GM21360 (cell line): ENCODE measurements around the gene DSCAM.
"Not testable (repeated sequence)": the region's sequence is repeated elsewhere in the genome, so short reads cannot be mapped to it uniquely, and the experiment has no call there.

Source experiments
- ATAC-seq: cut with Tn5 transposase; IDR thresholded peaks from one replicate; pipeline ENCODE4 v1.9.1; 2021; ENCODE audit warnings: mild to moderate bottlenecking, moderate library complexity; ENCODE audit not compliant: unreplicated experiment

DSCAM gene

DNA sequence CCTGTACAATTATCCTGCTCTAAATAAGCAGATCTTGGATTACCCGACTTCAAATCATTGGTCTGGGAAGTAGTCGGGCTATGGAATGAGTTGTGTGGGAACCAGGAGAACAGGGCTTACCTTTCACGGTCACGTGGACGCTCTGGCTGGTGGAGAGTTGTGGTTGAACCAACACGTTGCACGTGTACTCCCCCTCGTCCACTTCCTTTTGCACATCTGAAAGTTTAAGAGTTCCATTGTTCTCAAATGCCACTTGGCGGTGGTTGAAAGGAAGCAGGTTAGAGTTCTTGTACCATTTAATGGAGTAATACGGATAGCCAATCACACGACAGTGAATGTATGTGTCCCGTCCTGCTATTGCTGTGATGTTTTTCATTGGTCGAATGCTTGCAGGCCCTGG is 509.0 kb downstream of the DSCAM start:
- no peak for ATAC-seq

GRCh38 chr21:40335704-40336103 is 511.3 kb downstream of the DSCAM start:
- no peak for ATAC-seq

DNA sequence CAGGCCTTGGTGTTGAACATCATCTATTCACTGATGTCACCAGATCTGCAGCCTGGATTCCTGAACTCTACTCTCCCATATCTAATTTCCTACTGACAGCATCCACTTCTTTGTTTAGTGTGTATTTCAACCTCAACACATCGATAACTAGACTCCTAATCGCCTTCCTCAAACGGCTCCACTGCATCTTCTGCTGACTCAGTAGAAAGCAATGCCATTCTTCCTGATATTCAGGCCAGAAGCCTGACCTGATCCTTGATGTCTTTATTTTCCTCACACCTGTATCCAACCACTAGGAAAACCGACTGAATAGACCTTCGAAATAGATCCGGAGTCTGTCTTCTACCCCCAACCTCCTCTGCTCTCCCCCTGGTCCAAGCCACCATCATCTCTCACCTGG is 512.8 kb downstream of the DSCAM start:
- ATAC-seq: no peak

- ATAC-seq: no peak
Measured at GRCh38 chr21:40333731-40334130, 513.2 kb downstream of the DSCAM start.

DNA sequence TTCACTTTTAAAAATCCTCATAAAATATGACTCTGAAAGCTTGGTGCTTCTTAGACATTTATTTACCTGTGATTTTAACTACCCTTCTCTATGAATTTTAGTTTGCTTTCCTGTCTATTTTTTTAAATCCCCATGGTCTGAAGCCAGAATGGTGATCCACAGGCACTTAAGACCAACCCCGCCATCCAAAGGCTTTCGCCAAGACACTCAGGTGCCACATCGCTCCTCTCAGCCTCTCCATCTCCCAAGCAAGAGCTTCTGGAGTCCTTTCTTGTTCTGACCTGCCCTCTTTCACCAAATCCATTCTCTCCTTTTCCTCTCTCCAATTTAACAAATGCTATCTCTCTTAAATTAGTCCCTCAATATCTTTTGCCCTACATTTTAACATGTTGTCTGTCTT is 515.2 kb downstream of the DSCAM start:
- no peak for ATAC-seq

- no peak for ATAC-seq
Measured at GRCh38 chr21:40331172-40331571, 515.8 kb downstream of the DSCAM start.

DNA sequence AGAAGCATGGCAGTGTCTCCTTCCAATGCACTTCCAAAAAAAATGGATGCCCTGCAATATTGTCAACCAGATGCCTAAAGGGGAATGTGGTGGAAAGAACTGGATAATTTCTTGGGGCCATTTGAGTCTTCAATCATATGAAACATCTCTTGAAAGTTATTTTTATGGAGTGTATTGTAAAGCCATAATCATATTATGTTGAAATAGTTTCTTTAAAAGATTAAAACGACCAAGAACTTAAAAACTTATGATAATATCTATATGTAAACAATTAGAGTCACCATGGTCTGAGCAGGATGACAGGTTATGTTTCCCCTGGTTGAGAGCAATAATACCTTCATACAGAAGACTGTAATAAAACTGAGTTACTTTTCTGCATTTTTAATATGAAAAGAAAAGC is 522.6 kb downstream of the DSCAM start:
- no peak for ATAC-seq

GRCh38 chr21:40320718-40321117 is 526.2 kb downstream of the DSCAM start:
- ATAC-seq: not testable (repeated sequence)

GRCh38 chr21:40318371-40318770 is 528.6 kb downstream of the DSCAM start:
- ATAC-seq: no peak

DNA sequence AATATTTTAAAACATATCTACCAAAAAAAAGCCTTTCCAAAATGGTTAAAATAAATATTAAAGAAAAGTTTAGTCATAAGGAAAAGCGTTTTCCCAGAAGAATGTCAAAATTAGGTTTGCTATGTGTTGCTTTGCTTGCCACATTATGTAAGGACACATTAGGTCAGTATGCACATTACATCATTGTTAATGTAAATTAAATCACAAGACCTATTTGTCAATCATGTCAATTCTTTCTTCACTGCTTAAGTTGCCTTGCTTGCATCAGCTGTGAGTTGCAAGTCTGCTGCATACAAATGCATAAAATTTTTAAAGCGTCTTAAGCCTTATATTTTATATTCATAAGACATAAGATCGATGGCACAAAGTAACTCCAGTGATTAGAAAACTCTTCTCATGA is 530.9 kb downstream of the DSCAM start:
- ATAC-seq: no peak

- no peak for ATAC-seq
Measured at GRCh38 chr21:40315626-40316025, 531.3 kb downstream of the DSCAM start.

GRCh38 chr21:40313260-40313659 is 533.7 kb downstream of the DSCAM start:
- no peak for ATAC-seq

GRCh38 chr21:40300300-40300699 is 546.7 kb downstream of the DSCAM start:
- no peak for ATAC-seq

- ATAC-seq: no peak
Measured at GRCh38 chr21:40299451-40299850, 547.5 kb downstream of the DSCAM start.

DNA sequence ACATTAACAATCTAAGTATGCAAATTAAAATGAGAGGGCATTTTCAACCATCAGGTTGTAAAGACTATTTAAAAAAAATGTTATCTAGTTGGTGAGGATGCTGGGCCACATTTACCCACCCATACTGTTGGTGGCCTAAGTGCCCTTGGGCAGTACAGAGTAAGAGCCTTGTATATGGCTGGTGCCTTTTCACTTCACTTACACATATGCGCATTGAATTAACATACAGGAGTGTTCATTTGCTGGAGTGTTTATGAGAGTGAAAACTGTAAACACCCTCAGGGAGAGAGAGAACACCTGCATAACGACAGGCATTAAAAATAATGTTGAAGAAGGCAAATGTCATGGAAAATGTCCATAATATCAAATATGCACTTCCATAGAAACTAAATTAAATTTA is 552.6 kb downstream of the DSCAM start:
- no peak for ATAC-seq

- no peak for ATAC-seq
Measured at GRCh38 chr21:40291560-40291959, 555.4 kb downstream of the DSCAM start.

DNA sequence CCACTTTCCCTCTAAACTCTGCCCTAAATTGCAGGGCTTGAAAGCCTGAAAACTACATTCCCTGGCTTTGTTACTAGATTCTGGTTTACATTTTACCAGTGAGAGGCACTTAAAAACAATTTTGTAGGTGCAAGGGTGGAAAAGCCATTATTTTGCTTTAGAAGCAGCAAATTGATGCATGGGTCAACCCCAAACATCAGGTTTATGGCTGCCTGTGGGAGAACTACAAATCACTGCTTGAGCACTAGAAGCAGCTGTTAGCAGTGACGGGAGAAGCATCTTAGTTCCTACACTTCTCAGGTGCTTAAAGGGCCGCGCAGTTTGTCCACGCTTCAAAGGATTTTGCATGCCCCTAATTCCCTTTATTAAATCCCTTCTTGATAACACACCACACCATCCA is 562.5 kb downstream of the DSCAM start:
- no peak for ATAC-seq

- ATAC-seq: no peak
Measured at GRCh38 chr21:40282912-40283886, 563.8 kb downstream of the DSCAM start.

GRCh38 chr21:40278345-40278744 is 568.6 kb downstream of the DSCAM start:
- no peak for ATAC-seq

DNA sequence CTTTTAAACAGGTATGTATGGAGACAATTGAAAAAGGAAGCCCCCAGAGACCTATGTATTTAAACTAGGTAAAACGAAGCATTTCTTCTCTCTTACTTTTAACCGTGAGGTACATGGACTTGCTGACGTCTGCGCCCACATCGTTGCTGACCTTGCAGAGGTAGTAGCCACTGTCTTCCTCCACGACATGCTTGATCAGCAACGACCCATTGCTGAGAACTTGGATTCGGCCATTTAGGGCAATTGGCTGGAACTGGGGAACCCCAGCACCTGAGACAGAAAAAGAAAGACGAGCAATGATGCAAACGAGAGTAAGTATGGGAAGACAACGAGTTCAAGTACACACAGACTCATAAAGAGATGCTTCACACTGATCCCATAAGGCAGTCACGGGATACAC is 571.0 kb downstream of the DSCAM start:
- no peak for ATAC-seq

GRCh38 chr21:40272037-40272436 is 574.9 kb downstream of the DSCAM start:
- ATAC-seq: no peak

DNA sequence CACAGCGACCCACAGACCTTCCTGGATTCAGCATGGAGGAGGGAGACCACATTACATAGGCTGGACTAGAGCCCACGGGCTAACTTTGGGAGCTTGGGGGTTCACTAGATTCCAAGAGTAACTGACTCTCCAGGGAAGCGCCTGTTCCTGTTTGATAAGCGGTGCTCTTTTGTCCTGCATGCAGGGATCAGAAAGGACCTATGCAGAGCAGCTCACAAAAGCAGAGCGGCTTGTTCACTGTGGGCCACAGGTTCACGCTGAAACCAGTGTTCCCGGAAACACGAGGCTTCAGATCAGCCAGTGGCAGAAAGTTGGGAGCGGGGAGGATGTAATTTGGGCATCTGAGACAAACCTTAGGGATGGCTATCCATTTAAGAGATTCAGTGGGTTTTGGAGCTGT is 575.8 kb downstream of the DSCAM start:
- no peak for ATAC-seq

DNA sequence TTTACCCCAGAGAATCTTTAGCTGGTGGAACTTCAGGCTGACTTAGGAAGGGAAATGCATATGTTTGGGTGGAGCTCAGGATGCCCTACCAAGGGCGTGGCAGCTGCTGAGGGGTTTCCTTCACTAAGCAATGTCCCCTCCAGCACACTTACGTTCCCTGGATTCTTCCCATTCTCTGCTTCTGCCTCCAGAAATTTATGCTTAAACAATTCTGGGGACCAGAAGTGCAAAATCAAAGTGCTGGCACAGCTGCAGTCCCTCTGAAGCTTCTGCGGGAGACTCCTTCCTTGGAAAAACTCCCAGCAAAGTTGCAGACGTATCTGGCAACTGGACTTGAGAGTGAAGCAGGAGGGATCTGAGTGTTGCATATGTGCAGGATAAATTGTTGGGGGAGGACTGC is 576.9 kb downstream of the DSCAM start:
- ATAC-seq: no peak
